K562 (cell line): ENCODE measurements around the gene CNNM4. TPM values are rescaled to one million over a fixed set of nuclear protein-coding genes. Genes with fewer than 3 reads are reported as not detected.

ENCODE experiments used
- ATAC-seq: fragments of 200-7000 bp; cut with Tn5 transposase; 3 replicates; pipeline ENCODE4 v1.9.1; 2020; ENCODE audit warnings: moderate library complexity
- BruUV-seq: library from RNA; stranded (reverse); fragments of 400-500 nt; replicated peaks from 2 replicates; lab custom pipeline; 2021; lab: Mats Ljungman, UMichigan
- CTCF ChIA-PET: fragments of 300-600 bp; formaldehyde crosslinking; extraction: SDS; loops from one replicate; lab custom pipeline; 2021; ENCODE audit warnings: low intra/inter-chr PET ratio; lab: Yijun Ruan, JAX
- POLR2A ChIA-PET: fragments of 300-600, 350-650 bp; sonication (Branson Sonifier 250); formaldehyde crosslinking; extraction: SDS; loops from one replicate; lab custom pipeline; 2021; ENCODE audit warnings: antibody characterized with exemption, inconsistent platforms; lab: Yijun Ruan, JAX
- DNase-seq, 4 experiments: peaks; one replicate each; pipeline versions ENCODE4 v3.0.0 to v3.0.0-alpha.2; 2011 to 2018; ENCODE audit warnings: low spot score in 3 of 4, mixed read lengths in 3 of 4; ENCODE audit errors: extremely low read depth in 1 of 4
- FAIRE-seq: peaks from 2 replicates; lab custom pipeline; 2011; peaks lifted over from hg19 to GRCh38; lab: Jason Lieb, UNC
- H2AFZ ChIP-seq: 2 replicates; pipeline ENCODE4 v1.6.0; 2011; ENCODE audit warnings: low read depth, low read length, control low read depth, inconsistent platforms
- H3K27ac ChIP-seq: fragments of 200-600 bp; 3 replicates; pipeline ENCODE4 v1.8.0; 2011; ENCODE audit warnings: low read depth, mild to moderate bottlenecking, control low read depth, inconsistent platforms, low read length, moderate library complexity, mixed read lengths; ENCODE audit errors: extremely low read depth
- H3K27me3 ChIP-seq, 2 experiments: fragments of 300-600 bp in 1 of 2; 2 replicates in 1 of 2; 3 replicates in 1 of 2; pipeline versions ENCODE4 v1.6.0 to v1.8.0; 2011; ENCODE audit warnings: inconsistent platforms in 2 of 2, low read length in 2 of 2, mild to moderate bottlenecking in 1 of 2, mixed read lengths in 1 of 2, moderate library complexity in 1 of 2; ENCODE audit not compliant: control insufficient read depth in 2 of 2, insufficient read depth in 2 of 2
- H3K36me3 ChIP-seq: fragments of 300-600 bp; 3 replicates; pipeline ENCODE4 v1.8.0; 2011; ENCODE audit warnings: mild to moderate bottlenecking, low read length, inconsistent platforms; ENCODE audit not compliant: control insufficient read depth, insufficient read depth
- H3K4me1 ChIP-seq, 2 experiments: fragments of 200-600 bp in 1 of 2; replicated peaks in 1 of 2; 2 replicates in 1 of 2; 3 replicates in 1 of 2; pipeline versions ENCODE4 v1.5.1 to v1.8.0; 2011; ENCODE audit warnings: inconsistent platforms in 2 of 2, low read length in 2 of 2, mild to moderate bottlenecking in 1 of 2, mixed read lengths in 1 of 2, moderate library complexity in 1 of 2; ENCODE audit not compliant: control insufficient read depth in 2 of 2, insufficient read depth in 2 of 2
- H3K4me2 ChIP-seq: 2 replicates; pipeline ENCODE4 v1.6.1; 2011; ENCODE audit warnings: low read length, control low read depth, inconsistent platforms, mixed read lengths; ENCODE audit not compliant: insufficient read depth
- H3K4me3 ChIP-seq: fragments of 200-600 bp; sonication (generic), shearing (Covaris generic); 2 replicates; pipeline ENCODE4 v1.5.1; 2016; ENCODE audit warnings: control low read depth, inconsistent platforms
- H3K79me2 ChIP-seq: fragments of 200-600 bp; 3 replicates; pipeline ENCODE4 v1.8.0; 2011; ENCODE audit warnings: low read length, inconsistent platforms; ENCODE audit not compliant: control insufficient read depth, insufficient read depth
- H3K9ac ChIP-seq, 2 experiments: 2 replicates each; pipeline versions ENCODE4 v1.6.0 to v1.6.1; 2011; ENCODE audit warnings: low read depth in 2 of 2, low read length in 2 of 2, control low read depth in 1 of 2, inconsistent platforms in 1 of 2, mild to moderate bottlenecking in 1 of 2, mixed read lengths in 1 of 2; ENCODE audit not compliant: insufficient read depth in 1 of 2
- H3K9me1 ChIP-seq: one replicate; pipeline ENCODE4 v1.6.0; 2011; ENCODE audit warnings: inconsistent platforms, mild to moderate bottlenecking, low read length, moderate library complexity; ENCODE audit not compliant: control insufficient read depth, insufficient read depth
- H3K9me3 ChIP-seq: replicated peaks from 2 replicates; pipeline ENCODE4 v1.5.1; 2011; ENCODE audit warnings: low read depth, low read length, inconsistent platforms; ENCODE audit not compliant: control insufficient read depth, insufficient read depth
- H4K20me1 ChIP-seq: replicated peaks from 2 replicates; pipeline ENCODE4 v1.6.1; 2011; ENCODE audit warnings: low read length, inconsistent platforms, mixed read lengths; ENCODE audit not compliant: control insufficient read depth, insufficient read depth
- BDP1 ChIP-seq: IDR thresholded peaks from 3 replicates; pipeline ENCODE4 v1.6.1; 2011; ENCODE audit not compliant: insufficient read length, insufficient read depth
- E2F6 ChIP-seq, 2 experiments: IDR thresholded peaks; 2 replicates each; pipeline ENCODE4 v1.6.1; 2011; ENCODE audit warnings: borderline replicate concordance in 1 of 2, control low read depth in 1 of 2, low read depth in 1 of 2, low read length in 1 of 2, mild to moderate bottlenecking in 1 of 2, mixed read lengths in 1 of 2, moderate library complexity in 1 of 2; ENCODE audit not compliant: insufficient read depth in 1 of 2, insufficient read length in 1 of 2, poor library complexity in 1 of 2, severe bottlenecking in 1 of 2; ENCODE audit errors: extremely low read depth in 1 of 2
- GATAD2A ChIP-seq: fragments of 450-650 bp; IDR thresholded peaks from 2 replicates; pipeline ENCODE4 v1.6.1; 2017
- HINFP ChIP-seq: fragments of 450-650 bp; conservative IDR thresholded peaks from 2 replicates; pipeline ENCODE4 v1.6.1; 2016; ENCODE audit warnings: missing genetic modification characterization, low read depth, mild to moderate bottlenecking, control low read depth, missing compliant biosample characterization
- IRF2 ChIP-seq: sonication (generic); formaldehyde crosslinking; IDR thresholded peaks from 2 replicates; pipeline ENCODE4 v1.8.1; 2022; ENCODE audit warnings: mild to moderate bottlenecking, missing genetic modification reagents
- POLR3G ChIP-seq: IDR thresholded peaks from 2 replicates; pipeline ENCODE4 v1.6.1; 2011; ENCODE audit not compliant: insufficient read length, insufficient replicate concordance; ENCODE audit errors: extremely low read depth
- POU5F1 ChIP-seq: fragments of 150-350 bp; IDR thresholded peaks from 2 replicates; pipeline ENCODE4 v1.6.1; 2014; ENCODE audit warnings: borderline replicate concordance, low read length, low read depth, mild to moderate bottlenecking; ENCODE audit not compliant: partially characterized antibody
- SIN3B ChIP-seq: fragments of 450-650 bp; IDR thresholded peaks from 2 replicates; pipeline ENCODE4 v1.6.1; 2017; ENCODE audit warnings: low read depth, mild to moderate bottlenecking, moderate library complexity
- SMAD4 ChIP-seq: fragments of 250-450 bp; sonication (Bioruptor Pico); conservative IDR thresholded peaks from 2 replicates; pipeline ENCODE4 v1.8.0; 2021; ENCODE audit warnings: inconsistent platforms, mild to moderate bottlenecking, moderate library complexity
- THAP7 ChIP-seq: fragments of 250-450 bp; sonication (Bioruptor Pico); IDR thresholded peaks from 2 replicates; pipeline ENCODE4 v1.5.0; 2021
- TSC22D4 ChIP-seq: fragments of 450-650 bp; IDR thresholded peaks from 2 replicates; pipeline ENCODE4 v1.6.1; 2016; ENCODE audit warnings: missing genetic modification characterization, missing biosample characterization, control low read depth
- ZNF175 ChIP-seq: fragments of 200-800 bp; sonication (Bioruptor generic); IDR thresholded peaks from 2 replicates; pipeline ENCODE4 v1.6.1; 2016; ENCODE audit warnings: low read depth, mild to moderate bottlenecking, missing genetic modification characterization, missing compliant biosample characterization
- WGBS: fragments of 100-300 bp; shearing (Covaris generic); methylation state at CpG from one replicate; pipeline ENCODE4 v1.1.6; 2016; ENCODE audit warnings: low coverage, mixed read lengths; ENCODE audit not compliant: insufficient coverage; ENCODE audit errors: missing lambda C conversion rate; 5-methylcytosine and 5-hydroxymethylcytosine counted together
- in situ Hi-C: fragments of 300-500 bp; cut with MboI; formaldehyde crosslinking; loops from 4 replicates; pipeline ENCODE4 v1.15.0; 2018; ENCODE audit warnings: inconsistent platforms, mixed read lengths
- intact Hi-C: fragments of 100-400 bp; cut with micrococcal nuclease; formaldehyde crosslinking; loops from 2 replicates; pipeline ENCODE4 v1.14.2; 2022
- polyA plus RNA-seq, 8 experiments: library from polyadenylated mRNA; depleted of rRNA in 4 of 8; stranded (reverse) in 5 of 8; unstranded in 3 of 8; fragments of >200 nt; fragmentation: Nextera tagmentation in 2 of 8; fragmentation: Illumina TruSeq in 1 of 8; extraction: Ambion mirVana in 2 of 8; extraction: Trizol in 1 of 8; gene quantifications; 2 replicates each; pipeline versions ENCODE4 v1.2.1 to v1.2.3, GENCODE V29; 2011 to 2014; ENCODE audit warnings: inconsistent platforms in 1 of 8, missing spikeins in 1 of 8
- total RNA-seq, 7 experiments: library from RNA; depleted of rRNA in 6 of 7; stranded (reverse); fragments of >200 nt in 6 of 7; fragmentation: Illumina TruSeq in 2 of 7; extraction: Trizol in 2 of 7; gene quantifications; 2 replicates each; pipeline versions ENCODE4 v1.2.1 to v1.2.3, GENCODE V29; 2011 to 2021; ENCODE audit warnings: low replicate concordance in 1 of 7

The CNNM4 gene
- total and polyA plus RNA-seq, 9 of the 15 experiments (the other 6 are each of a cell fraction or from before 2014, with no cell fraction given): 0.96 to 6.3 (median 2.8) TPM

GRCh38 chr2:96846825-96847224 lies 86.1 kb downstream of the CNNM4 start:
- CTCF ChIA-PET: no interaction called here
- WGBS: 97% methylated on average over 5 of the region's 5 CpGs

More at GRCh38 chr2:96846825-96847224, 86.1 kb downstream of the CNNM4 start:
- Histone ChIP-seq H3K4me1 (peaks cover 0 to 13% of the 10 kb centered on the region in 2 experiments; a peak in 2 of 5 replicates), H3K4me2 (no peak overlapping the region), H4K20me1 (no peaks in the 10 kb centered on the region), H3K9me1 (no peaks in the 10 kb centered on the region), H3K27me3 (no peaks in the 10 kb centered on the region), H2AFZ (no peak overlapping the region), H3K27ac (no peak overlapping the region), H3K4me3 (no peak overlapping the region), H3K9me3 (no peaks in the 10 kb centered on the region), H3K9ac (no peak overlapping the region), H3K36me3 (peaks cover 44% of the 10 kb centered on the region), H3K79me2 (no peaks in the 10 kb centered on the region)
- ATAC-seq (no peak), DNase-seq (no peak), FAIRE-seq (no peak)
- no TSS peak for BruUV-seq
- POLR2A ChIA-PET: interaction anchor here (0.8 to 2.3 kb wide), 2 partner anchors 11 to 36 kb away, joined by 4 to 10 read pairs; partner anchors contain the start of gene ANKRD39
- TF ChIP-seq POLR3G (no peak), POU5F1 (no peak), ZNF175 (CRISPR knock-in tag) (no peak), HINFP (no peak), TSC22D4 (tag) (no peak), BDP1 (no peak), SIN3B (no peak), E2F6 (IDR thresholded peaks at IDR 0.05; ENCODE audit: borderline replicate concordance in 1 of 2, extremely low read depth in 1 of 2, insufficient read depth in 1 of 2, insufficient read length in 1 of 2, low read depth in 1 of 2, low read length in 1 of 2, poor library complexity in 1 of 2, severe bottlenecking in 1 of 2) (no peak), THAP7 (CRISPR knock-in tag) (no peak), SMAD4 (CRISPR knock-in tag) (no peak), IRF2 (CRISPR knock-in tag) (no peak), GATAD2A (no peak)
- in situ Hi-C loops: no loop called here
- intact Hi-C loops: no loop called here
